ENCODE data around the gene STX10.

STX10 gene

GRCh38 chr19:13099073-13099999, 50.8 kb downstream of the STX10 start:
- DNase-seq, result peak; percentile 73

- DNase-seq, result peak; percentile 78
These were observed 51.7 kb downstream of the STX10 start for GRCh38 chr19:13098277-13099072.

GRCh38 chr19:13097463-13098258, 52.5 kb downstream of the STX10 start:
- no peak for DNase-seq

- DNase-seq, result no peak
These were observed 53.1 kb downstream of the STX10 start for GRCh38 chr19:13097033-13097462.

- no peak for DNase-seq
These were observed 53.9 kb downstream of the STX10 start for GRCh38 chr19:13095934-13096927.

- no peak for DNase-seq
These were observed 54.8 kb downstream of the STX10 start for GRCh38 chr19:13095393-13095784.

GRCh38 chr19:13094771-13095392, 55.3 kb downstream of the STX10 start:
- DNase-seq, result no peak

- no peak for DNase-seq
These were observed 56.1 kb downstream of the STX10 start for GRCh38 chr19:13094106-13094504.
